Measurements from ENCODE around the gene MVP.
"Not testable (repeated sequence)": the region's sequence is repeated elsewhere in the genome, so short reads cannot be mapped to it uniquely, and the experiment has no call there.

Gene MVP

GRCh38 chr16:29862884-29863668 is 42.8 kb downstream of the MVP start, which contains the start of gene CDIPT:
Gene CDIPT (minus strand): TSS chr16:29863226. CDS start chr16:29862857, 369 bp downstream.
- peak within 1 kb of the TSS; percentile 87 for H3K4me3 ChIP-seq (ENCODE audit: low read depth, low read length)
- TF ChIP-seq CTCF (IDR thresholded peaks at IDR 0.05; ENCODE audit: low read depth, low read length), result peak; percentile 73

GRCh38 chr16:29863669-29863984 is 43.4 kb downstream of the MVP start:
- H3K4me3 ChIP-seq (ENCODE audit: low read depth, low read length), result no peak overlapping the region
- no peak for TF ChIP-seq CTCF (IDR thresholded peaks at IDR 0.05; ENCODE audit: low read depth, low read length)

- no peak for TF ChIP-seq CTCF (IDR thresholded peaks at IDR 0.05; ENCODE audit: low read depth, low read length)
- no peak overlapping the region for H3K4me3 ChIP-seq (ENCODE audit: low read depth, low read length)
These were observed 43.9 kb downstream of the MVP start for GRCh38 chr16:29864205-29864604.

GRCh38 chr16:29868396-29869009 is 48.2 kb downstream of the MVP start:
- H3K4me3 ChIP-seq (ENCODE audit: low read depth, low read length), result no peak overlapping the region
- TF ChIP-seq CTCF (IDR thresholded peaks at IDR 0.05; ENCODE audit: low read depth, low read length), result no peak

- H3K4me3 ChIP-seq (ENCODE audit: low read depth, low read length), result not testable (repeated sequence)
These were observed 48.8 kb downstream of the MVP start for GRCh38 chr16:29869067-29869466.

- TF ChIP-seq CTCF (IDR thresholded peaks at IDR 0.05; ENCODE audit: low read depth, low read length), result no peak
- no peak overlapping the region for H3K4me3 ChIP-seq (ENCODE audit: low read depth, low read length)
These were observed 51.7 kb downstream of the MVP start for GRCh38 chr16:29871822-29872546.

- H3K4me3 ChIP-seq (ENCODE audit: low read depth, low read length), result no peak overlapping the region
- no peak for TF ChIP-seq CTCF (IDR thresholded peaks at IDR 0.05; ENCODE audit: low read depth, low read length)
These were observed 53.1 kb downstream of the MVP start for GRCh38 chr16:29873319-29873718.
